GM12892 (cell line): ENCODE data around the gene EVA1B.

ENCODE experiments used
- POLR2A ChIP-seq: IDR thresholded peaks from 2 replicates; pipeline ENCODE4 v1.6.1; 2011; ENCODE audit warnings: low read depth, low read length, control low read depth
- POLR2AphosphoS5 ChIP-seq: IDR thresholded peaks from 2 replicates; pipeline ENCODE4 v1.6.1; 2011; ENCODE audit warnings: low read depth, low read length, control low read depth
- TAF1 ChIP-seq: IDR thresholded peaks from 2 replicates; pipeline ENCODE4 v1.6.1; 2011; ENCODE audit warnings: low read depth, mild to moderate bottlenecking, control low read depth, low read length, borderline replicate concordance

GRCh38 chr1:36276688-36277087 is 46.8 kb downstream of the EVA1B start:
- no peak for TF ChIP-seq POLR2AphosphoS5
- no peak for TF ChIP-seq POLR2A
- TF ChIP-seq TAF1, result no peak
